Glomerular endothelial cell (primary cell): ENCODE data around the gene CPAMD8. TPM values are rescaled to one million over a fixed set of nuclear protein-coding genes. Genes with fewer than 3 reads are reported as not detected.

Experiments
- DNase-seq: peaks from one replicate; pipeline ENCODE4 v3.0.0-alpha.2; 2011; ENCODE audit warnings: low read depth, low spot score; ENCODE audit errors: extremely low read depth
- total RNA-seq: library from RNA; depleted of rRNA; stranded (reverse); fragments of >200 nt; gene quantifications from 2 replicates; pipeline ENCODE4 v1.2.3, GENCODE V29; 2015

The CPAMD8 gene
- total RNA-seq, 1 donor from 2014 or later = 4.4 TPM

GRCh38 chr19:16851031-16851712, 175.4 kb downstream of the CPAMD8 start:
- DNase-seq = no peak

GRCh38 chr19:16850133-16850532, 176.5 kb downstream of the CPAMD8 start:
- DNase-seq = no peak

- DNase-seq = no peak
Observed at GRCh38 chr19:16849168-16849567, 177.4 kb downstream of the CPAMD8 start.

- no peak for DNase-seq
Observed at GRCh38 chr19:16847430-16847829, 179.2 kb downstream of the CPAMD8 start.

- DNase-seq = no peak
Observed at GRCh38 chr19:16846901-16847300, 179.7 kb downstream of the CPAMD8 start.

Other genes with a start within 250 kb of the CPAMD8 start
- 45.9 and 76.2 TPM in 2 replicates for gene SIN3B, start 197.4 kb downstream of the CPAMD8 start, total RNA-seq
- 12.4 and 79.1 TPM in 2 replicates for gene F2RL3, start 137.8 kb downstream of the CPAMD8 start, total RNA-seq
- 2.8 and 4.9 TPM in 2 replicates for gene HAUS8, start 48.6 kb upstream of the CPAMD8 start, total RNA-seq
- gene MYO9B, start 49.0 kb upstream of the CPAMD8 start, total RNA-seq = 93.1 and 125 TPM in 2 replicates
- 24.5 and 32.5 TPM in 2 replicates for gene USE1, start 188.5 kb upstream of the CPAMD8 start, total RNA-seq
- 6.5 and 15.1 TPM in 2 replicates for gene OCEL1, start 199.4 kb upstream of the CPAMD8 start, total RNA-seq
- 68.1 and 75.5 TPM in 2 replicates for gene NR2F6, start 219.1 kb upstream of the CPAMD8 start, total RNA-seq
- gene USHBP1, start 237.9 kb upstream of the CPAMD8 start, total RNA-seq = 31.3 and 40.0 TPM in 2 replicates
- gene BABAM1, start 240.6 kb upstream of the CPAMD8 start, total RNA-seq = 78.9 and 94.9 TPM in 2 replicates